ENCODE measurements around the gene GRPEL1.

GRCh38 chr4:7086384-7086783 is 18.5 kb upstream of the GRPEL1 start:
- TF ChIP-seq CTCF (conservative IDR thresholded peaks at IDR 0.05 in 1 of 2, IDR thresholded peaks at IDR 0.05 in 1 of 2; ENCODE audit: low read depth in 1 of 2, low read length in 2 of 2): no peak
- TF ChIP-seq EZH2 (IDR thresholded peaks at IDR 0.05; ENCODE audit: low read length, missing control alignments): no peak

Data from fibroblast of lung (primary cell).